CD4-positive, CD25-positive, alpha-beta regulatory T cell (primary cell): ENCODE data around the gene CNDP1. TPM values are rescaled to one million over a fixed set of nuclear protein-coding genes. Genes with fewer than 3 reads are reported as not detected.

Source experiments
- ATAC-seq, 2 donors: fragments of 150-1000 bp; cut with Tn5 transposase; one replicate each; pipeline ENCODE4 v1.10.0; 2021; ENCODE audit warnings: low read depth in 2 of 2, moderate number of reproducible peaks in 2 of 2, moderate library complexity in 1 of 2
- DNase-seq, 3 donors: peaks; one replicate each; pipeline versions ENCODE4 v3.0.0 to v3.0.0-alpha.2; 2012 to 2022; ENCODE audit warnings: mixed read lengths in 1 of 3
- H3K27ac ChIP-seq: one replicate; pipeline ENCODE4 v1.7.0; 2013; ENCODE audit warnings: mild to moderate bottlenecking, low read length; ENCODE audit not compliant: insufficient read depth, poor library complexity, severe bottlenecking
- H3K27me3 ChIP-seq: one replicate; pipeline ENCODE4 v1.7.0; 2013; ENCODE audit warnings: low read length; ENCODE audit not compliant: control insufficient read depth, insufficient read depth
- H3K36me3 ChIP-seq: one replicate; pipeline ENCODE4 v1.7.0; 2013; ENCODE audit warnings: mild to moderate bottlenecking, low read length, moderate library complexity; ENCODE audit not compliant: control insufficient read depth, insufficient read depth
- H3K4me1 ChIP-seq: 2 replicates; pipeline ENCODE4 v1.7.0; 2013; ENCODE audit warnings: mild to moderate bottlenecking, low read length; ENCODE audit not compliant: insufficient read depth, control insufficient read depth, poor library complexity, severe bottlenecking
- H3K4me3 ChIP-seq: one replicate; pipeline ENCODE4 v1.7.0; 2013; ENCODE audit warnings: low read depth, mild to moderate bottlenecking, low read length, moderate library complexity
- H3K9me3 ChIP-seq, 2 experiments: 1 replicate in 1 of 2; 2 replicates in 1 of 2; pipeline ENCODE4 v1.7.0; 2013; ENCODE audit warnings: low read length in 2 of 2, mild to moderate bottlenecking in 1 of 2, moderate library complexity in 1 of 2; ENCODE audit not compliant: control insufficient read depth in 2 of 2
- H3K27ac Mint-ChIP-seq, 3 donors: one replicate each; pipeline ENCODE4 v1.8.0; 2020 to 2022; ENCODE audit warnings: mild to moderate bottlenecking in 3 of 3, mixed read lengths in 3 of 3, moderate library complexity in 2 of 3
- H3K27me3 Mint-ChIP-seq: one replicate; pipeline ENCODE4 v1.8.0; 2022; ENCODE audit warnings: mild to moderate bottlenecking, mixed read lengths
- H3K36me3 Mint-ChIP-seq: one replicate; pipeline ENCODE4 v1.8.0; 2020; ENCODE audit warnings: mixed read lengths
- H3K4me1 Mint-ChIP-seq, 4 donors: one replicate each; pipeline ENCODE4 v1.8.0; 2020 to 2022; ENCODE audit warnings: mixed read lengths in 4 of 4, mild to moderate bottlenecking in 1 of 4
- H3K4me3 Mint-ChIP-seq, 4 donors: one replicate each; pipeline ENCODE4 v1.8.0; 2020 to 2022; ENCODE audit warnings: mild to moderate bottlenecking in 4 of 4, mixed read lengths in 4 of 4, moderate library complexity in 3 of 4
- H3K9me3 Mint-ChIP-seq, 7 donors: one replicate each; pipeline ENCODE4 v1.8.0; 2020 to 2022; ENCODE audit warnings: mixed read lengths in 7 of 7, mild to moderate bottlenecking in 3 of 7, moderate library complexity in 2 of 7
- polyA plus RNA-seq, 4 donors: library from polyadenylated mRNA; unstranded; fragments of 300-500 nt; fragmentation: Illumina TruSeq; gene quantifications; one replicate each; pipeline ENCODE4 v1.2.3, GENCODE V29; 2021
- total RNA-seq: library from RNA; stranded (reverse); gene quantifications from one replicate; pipeline ENCODE4 v1.2.3, GENCODE V29; 2022

The CNDP1 gene
- total and polyA plus RNA-seq, 5 donors from 2014 or later, result 0.15 TPM; not detected in 4

DNA sequence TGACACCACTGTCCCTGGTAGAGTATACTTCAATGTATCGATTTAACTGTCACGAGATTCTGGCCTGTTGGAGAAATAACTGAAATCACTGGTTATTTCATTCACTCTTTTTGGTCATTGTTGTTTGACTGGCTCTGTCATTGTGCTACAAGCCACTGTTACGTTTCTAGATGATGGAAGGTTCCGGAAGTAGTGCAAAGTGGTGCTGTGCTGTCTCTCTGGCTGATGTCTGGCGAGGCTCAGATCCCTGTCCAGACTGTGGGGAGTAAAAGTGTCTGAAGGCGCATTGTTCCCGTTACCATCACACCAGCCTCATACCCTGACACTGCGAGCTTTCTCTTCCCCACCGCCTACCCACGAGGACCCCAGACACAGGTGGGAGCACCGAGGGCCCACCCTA lies 11.7 kb downstream of the CNDP1 start:
- H3K9me3 ChIP-seq, result peaks cover 3 to 10% of the 10 kb centered on the region in 2 experiments
- ATAC-seq, result no peak
- H3K4me3 ChIP-seq, result no peak overlapping the region
- no peak overlapping the region for H3K27ac ChIP-seq
- Mint-ChIP-seq H3K27ac (no peak overlapping the region), H3K36me3 (no peaks in the 10 kb centered on the region), H3K4me1 (no peaks in the 10 kb centered on the region), H3K27me3 (peaks cover 30% of the 10 kb centered on the region), H3K9me3 (peaks cover 0 to 14% (median 0%) of the 10 kb centered on the region in 7 donors), H3K4me3 (no peak overlapping the region)
- no peaks in the 10 kb centered on the region for H3K4me1 ChIP-seq
- DNase-seq, result no peak
- no peaks in the 10 kb centered on the region for H3K27me3 ChIP-seq
- no peaks in the 10 kb centered on the region for H3K36me3 ChIP-seq

DNA sequence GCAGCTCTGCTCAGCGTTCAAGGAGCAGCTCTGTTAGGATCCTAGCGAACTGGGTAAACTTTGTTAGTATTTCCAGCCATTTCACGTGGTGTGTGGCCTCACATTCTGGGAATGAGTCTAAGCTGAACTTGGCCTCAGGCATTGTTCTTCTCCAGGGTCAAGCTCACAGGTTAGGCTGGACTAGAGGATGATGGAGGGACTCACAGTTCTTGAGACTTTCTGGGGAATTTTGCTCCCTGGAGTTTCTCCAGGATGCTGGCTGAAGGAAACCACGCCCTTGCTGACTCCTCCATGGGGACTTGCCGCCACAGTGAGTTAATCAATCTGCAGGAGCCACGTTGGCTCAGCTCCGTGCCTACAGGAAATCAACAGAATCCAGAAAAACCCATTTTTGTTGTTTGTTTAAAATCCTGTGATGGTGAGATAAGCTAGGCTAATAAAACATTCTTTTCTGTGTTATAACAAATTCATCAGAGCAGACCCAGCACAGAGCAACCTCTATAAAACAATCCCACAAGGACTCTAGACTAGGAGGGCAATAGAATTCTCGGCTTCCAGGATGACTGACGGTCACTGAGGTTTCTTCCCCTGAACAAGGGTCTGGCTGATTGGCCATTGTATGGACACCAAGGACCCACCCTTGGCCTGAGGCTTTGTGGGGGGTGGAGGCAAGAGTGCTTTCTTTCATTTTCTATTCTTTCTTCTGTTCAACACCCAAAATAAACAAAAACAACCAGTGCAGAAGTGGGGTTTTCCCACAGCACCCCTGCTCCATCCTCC lies 12.6 kb downstream of the CNDP1 start:
- Histone ChIP-seq H3K36me3 (no peaks in the 10 kb centered on the region), H3K4me3 (no peak overlapping the region), H3K4me1 (no peaks in the 10 kb centered on the region), H3K27me3 (no peaks in the 10 kb centered on the region), H3K9me3 (peaks cover 3 to 10% of the 10 kb centered on the region in 2 experiments), H3K27ac (no peak overlapping the region)
- no peak for DNase-seq
- Mint-ChIP-seq H3K4me1 (peaks cover 0 to 3% (median 0%) of the 10 kb centered on the region in 4 donors), H3K9me3 (peaks cover 0 to 14% (median 0%) of the 10 kb centered on the region in 7 donors), H3K4me3 (no peak overlapping the region), H3K27ac (no peak overlapping the region), H3K36me3 (no peaks in the 10 kb centered on the region), H3K27me3 (peaks cover 29% of the 10 kb centered on the region)
- no peak for ATAC-seq

- Histone ChIP-seq H3K36me3 (no peaks in the 10 kb centered on the region), H3K27ac (no peak overlapping the region), H3K9me3 (peaks cover 3 to 10% of the 10 kb centered on the region in 2 experiments), H3K4me3 (no peak overlapping the region), H3K27me3 (no peaks in the 10 kb centered on the region), H3K4me1 (no peaks in the 10 kb centered on the region)
- Mint-ChIP-seq H3K27me3 (peaks cover 27% of the 10 kb centered on the region), H3K36me3 (no peaks in the 10 kb centered on the region), H3K27ac (no peak overlapping the region), H3K4me3 (no peak overlapping the region), H3K9me3 (peaks cover 0 to 14% (median 0%) of the 10 kb centered on the region in 7 donors), H3K4me1 (peaks cover 0 to 9% (median 0%) of the 10 kb centered on the region in 4 donors)
- ATAC-seq (no peak), DNase-seq (no peak)
Measured at GRCh38 chr18:74547860-74548259, 13.6 kb downstream of the CNDP1 start.

DNA sequence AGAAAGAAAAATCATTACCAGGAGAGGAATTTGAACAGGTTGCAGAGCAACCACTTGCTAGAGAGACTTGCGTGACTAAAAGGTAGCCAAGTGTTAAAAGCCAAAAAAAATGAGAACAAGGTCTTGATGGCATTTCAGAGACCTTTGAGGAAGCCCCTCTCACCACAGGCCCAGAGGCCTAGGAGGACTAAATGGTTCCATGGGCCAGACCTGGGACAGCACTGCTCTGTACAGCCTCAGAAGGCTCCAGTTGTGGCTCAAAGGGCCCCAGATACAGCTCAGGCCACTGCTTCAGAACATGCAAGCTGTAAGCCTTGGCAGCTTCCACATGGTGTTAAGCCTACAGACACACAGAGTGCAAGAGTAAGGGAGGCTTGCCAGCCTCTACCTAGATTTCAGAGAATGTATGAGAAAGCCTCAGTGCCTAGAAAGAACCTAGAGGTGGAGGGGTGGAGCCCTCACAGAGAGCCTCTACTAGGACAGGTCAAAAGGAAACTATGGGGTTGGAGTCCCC lies 15.3 kb downstream of the CNDP1 start:
- H3K36me3 ChIP-seq, result no peaks in the 10 kb centered on the region
- peaks cover 27% of the 10 kb centered on the region for H3K27me3 Mint-ChIP-seq

GRCh38 chr18:74550886-74551285 lies 16.6 kb downstream of the CNDP1 start:
- H3K4me3 Mint-ChIP-seq, result no peak overlapping the region
- DNase-seq (no peak), ATAC-seq (no peak)
- no peaks in the 10 kb centered on the region for H3K36me3 ChIP-seq
- no peak overlapping the region for H3K27ac Mint-ChIP-seq
- peaks cover 27% of the 10 kb centered on the region for H3K27me3 Mint-ChIP-seq
- H3K27me3 ChIP-seq, result no peaks in the 10 kb centered on the region
- H3K9me3 ChIP-seq, result peaks cover 3 to 10% of the 10 kb centered on the region in 2 experiments
- no peaks in the 10 kb centered on the region for H3K36me3 Mint-ChIP-seq
- H3K4me3 ChIP-seq, result no peak overlapping the region
- no peaks in the 10 kb centered on the region for H3K4me1 ChIP-seq
- H3K27ac ChIP-seq, result no peak overlapping the region
- H3K4me1 Mint-ChIP-seq, result peaks cover 0 to 9% (median 0%) of the 10 kb centered on the region in 4 donors
- peaks cover 0 to 14% (median 0%) of the 10 kb centered on the region in 7 donors for H3K9me3 Mint-ChIP-seq

More for the DNA sequence above, 15.3 kb downstream of the CNDP1 start:
- Mint-ChIP-seq H3K27ac (no peak overlapping the region), H3K9me3 (peaks cover 0 to 14% (median 0%) of the 10 kb centered on the region in 7 donors), H3K4me1 (peaks cover 0 to 9% (median 0%) of the 10 kb centered on the region in 4 donors), H3K36me3 (no peaks in the 10 kb centered on the region), H3K4me3 (no peak overlapping the region)
- Histone ChIP-seq H3K4me1 (no peaks in the 10 kb centered on the region), H3K27ac (no peak overlapping the region), H3K4me3 (no peak overlapping the region), H3K27me3 (no peaks in the 10 kb centered on the region), H3K9me3 (peaks cover 3 to 10% of the 10 kb centered on the region in 2 experiments)
- ATAC-seq, result no peak
- DNase-seq, result no peak

GRCh38 chr18:74551452-74551851 lies 17.2 kb downstream of the CNDP1 start:
- Mint-ChIP-seq H3K27ac (no peak overlapping the region), H3K27me3 (peaks cover 27% of the 10 kb centered on the region), H3K36me3 (no peaks in the 10 kb centered on the region), H3K4me1 (peaks cover 0 to 9% (median 0%) of the 10 kb centered on the region in 4 donors), H3K4me3 (no peak overlapping the region), H3K9me3 (peaks cover 0 to 14% (median 0%) of the 10 kb centered on the region in 7 donors)
- H3K36me3 ChIP-seq, result no peaks in the 10 kb centered on the region
- H3K27me3 ChIP-seq, result no peaks in the 10 kb centered on the region
- DNase-seq, result no peak
- peaks cover 3 to 10% of the 10 kb centered on the region in 2 experiments for H3K9me3 ChIP-seq
- H3K4me3 ChIP-seq, result no peak overlapping the region
- no peak for ATAC-seq
- no peaks in the 10 kb centered on the region for H3K4me1 ChIP-seq
- no peak overlapping the region for H3K27ac ChIP-seq

- Histone ChIP-seq H3K4me3 (no peak overlapping the region), H3K27me3 (no peaks in the 10 kb centered on the region), H3K4me1 (no peaks in the 10 kb centered on the region), H3K27ac (no peak overlapping the region), H3K9me3 (peaks cover 3 to 10% of the 10 kb centered on the region in 2 experiments), H3K36me3 (no peaks in the 10 kb centered on the region)
- Mint-ChIP-seq H3K4me3 (no peak overlapping the region), H3K27me3 (peaks cover 24% of the 10 kb centered on the region), H3K36me3 (no peaks in the 10 kb centered on the region), H3K27ac (no peak overlapping the region), H3K9me3 (peaks cover 0 to 14% (median 0%) of the 10 kb centered on the region in 7 donors), H3K4me1 (peaks cover 0 to 9% (median 0%) of the 10 kb centered on the region in 4 donors)
- ATAC-seq (peak; percentile 90 to 92), DNase-seq (peak; percentile 56 to 79 (median 69))
Measured at GRCh38 chr18:74551936-74552555, 17.7 kb downstream of the CNDP1 start.
